GM12875 (cell line): ENCODE measurements around the gene KRTCAP2.

Experiments used
- H3K4me3 ChIP-seq: one replicate; pipeline ENCODE4 v1.5.1; 2011; ENCODE audit warnings: low read depth, low read length, control low read depth
- CTCF ChIP-seq: IDR thresholded peaks from 2 replicates; pipeline ENCODE4 v1.5.1; 2011; ENCODE audit warnings: low read depth, mild to moderate bottlenecking, control low read depth, inconsistent platforms, low read length, moderate library complexity, borderline replicate concordance; ENCODE audit not compliant: insufficient read depth

Gene KRTCAP2

GRCh38 chr1:155209312-155209721 is 36.2 kb upstream of the KRTCAP2 start:
- TF ChIP-seq CTCF = no peak
- peak overlapping the region; percentile 100 for H3K4me3 ChIP-seq

GRCh38 chr1:155208541-155209311 is 35.6 kb upstream of the KRTCAP2 start, which contains the start of gene MTX1:
Gene MTX1 (plus strand): TSS chr1:155208695. CDS start chr1:155208805, 110 bp downstream.
- TF ChIP-seq CTCF = no peak
- peak within 1 kb of the TSS; percentile 100 for H3K4me3 ChIP-seq

- H3K4me3 ChIP-seq = peak within 1 kb of the TSS; percentile 100
- TF ChIP-seq CTCF = no peak
These were observed 34.9 kb upstream of the KRTCAP2 start, which contains the start of gene THBS3 for GRCh38 chr1:155207806-155208540. Gene THBS3 (minus strand): TSS chr1:155207897. CDS start chr1:155207876, 21 bp downstream.

GRCh38 chr1:155206891-155207805 is 34.0 kb upstream of the KRTCAP2 start:
- no peak overlapping the region for H3K4me3 ChIP-seq
- peak; percentile 85 for TF ChIP-seq CTCF

GRCh38 chr1:155205969-155206593 is 33.0 kb upstream of the KRTCAP2 start:
- no peak for TF ChIP-seq CTCF
- H3K4me3 ChIP-seq = no peak overlapping the region

- TF ChIP-seq CTCF = no peak
- H3K4me3 ChIP-seq = no peak overlapping the region
These were observed 31.9 kb upstream of the KRTCAP2 start for GRCh38 chr1:155205035-155205434.
